ENCODE results near the gene RER1. TPM values are rescaled to one million over a fixed set of nuclear protein-coding genes. Genes with fewer than 3 reads are reported as not detected.
A peak's percentile ranks its signal among the peaks of the same experiment; 100 is the strongest.

RER1 gene
- total RNA-seq, 2 experiments from 2014 or later, result 60.5 to 138 TPM

DNA sequence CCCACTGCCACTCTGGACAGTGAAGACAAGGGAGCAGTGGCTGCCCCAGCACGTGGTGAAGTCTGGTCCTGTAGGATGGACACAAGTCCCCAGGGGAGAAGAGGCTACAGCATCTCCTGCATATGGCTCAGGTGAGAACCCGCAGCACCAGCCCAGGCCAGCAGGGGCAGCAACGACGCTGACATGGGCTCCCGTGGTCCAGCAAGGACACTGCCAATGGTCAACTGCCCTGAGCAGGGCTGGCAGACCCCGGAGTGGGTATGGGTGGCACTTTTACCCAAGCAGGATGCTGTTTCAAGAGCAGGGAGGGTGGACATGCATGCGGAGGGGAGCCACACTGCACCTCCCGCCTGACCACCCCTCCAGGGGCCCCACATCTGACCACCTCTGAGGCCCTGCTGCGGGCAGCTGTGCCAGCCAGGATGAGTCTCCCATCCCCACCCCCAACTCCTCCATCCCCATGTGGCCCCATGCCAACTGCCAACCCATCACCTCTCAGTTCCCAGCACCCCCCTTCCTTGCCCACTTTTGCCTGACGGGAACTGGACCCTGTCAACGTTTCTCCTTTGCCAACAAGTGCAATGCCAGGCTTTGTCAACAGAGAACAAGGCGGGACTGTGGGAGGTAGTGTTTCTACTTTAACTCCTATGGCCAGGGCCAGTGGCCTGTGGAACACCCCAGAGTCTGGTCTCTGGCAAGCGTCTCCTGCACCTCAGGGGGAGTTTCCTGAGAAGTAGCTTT is 8.8 kb upstream of the RER1 start:
- no peaks in the 10 kb centered on the region; the same call in 1 of the 2 replicates for H4K20me1 ChIP-seq (ENCODE audit: insufficient read depth, low read length)
- no peak overlapping the region for H3K4me2 ChIP-seq (ENCODE audit: low read length)

DNA sequence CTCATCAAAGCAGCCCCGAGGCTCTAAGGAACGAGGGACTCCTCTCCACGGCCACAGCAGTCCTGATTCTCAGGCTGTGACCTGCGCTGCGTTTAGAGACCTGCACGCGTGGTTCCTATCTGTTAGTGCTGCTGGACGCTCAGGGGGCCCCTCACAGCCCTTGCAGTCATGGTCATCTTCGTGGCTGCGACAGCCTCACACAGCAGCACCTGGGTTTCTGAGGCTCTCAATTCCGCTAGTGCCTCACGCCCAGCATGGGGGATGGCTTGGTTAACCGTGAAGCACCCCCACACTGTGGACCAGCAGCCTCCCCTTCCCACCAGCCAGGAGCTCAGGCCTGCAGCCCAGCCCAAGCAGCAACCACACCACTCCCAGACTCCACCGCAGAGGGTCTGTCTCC is 8.1 kb upstream of the RER1 start:
- H3K9me2 ChIP-seq (ENCODE audit: insufficient read depth, low read length), result no peaks in the 10 kb centered on the region
- intact Hi-C loops (cut with micrococcal nuclease; ENCODE audit: unreplicated experiment), result no loop called here

More for the DNA sequence above, 8.8 kb upstream of the RER1 start:
- ChIA-PET CTCF (ENCODE audit: unreplicated experiment) (interaction anchor here (0.7 kb wide), 1 partner anchor 188 kb away, joined by 4 read pairs; the partner anchor contains the start of gene FAAP20), POLR2A (interaction anchor here (0.6 to 0.9 kb wide), 3 partner anchors 11 to 187 kb away, joined by 3 read pairs; no protein-coding TSS in a partner anchor)
- Histone ChIP-seq H3K36me3 (ENCODE audit: insufficient read depth, low read length) (no peaks in the 10 kb centered on the region), H3K4me1 (ENCODE audit: insufficient read depth, low read length, poor library complexity, severe bottlenecking) (peaks cover 5% of the 10 kb centered on the region), H3K9me2 (ENCODE audit: insufficient read depth, low read length) (no peaks in the 10 kb centered on the region), H3K4me3 (ENCODE audit: low read depth, low read length, poor library complexity, severe bottlenecking) (no peak overlapping the region), H3K79me2 (ENCODE audit: insufficient read depth, low read depth, low read length) (no peaks in the 10 kb centered on the region), H3K27ac (ENCODE audit: low read depth, low read length, poor library complexity, severe bottlenecking) (no peak overlapping the region), H2AFZ (ENCODE audit: low read length) (no peak overlapping the region), H3K9me3 (ENCODE audit: low read length) (no peaks in the 10 kb centered on the region)
- DNase-seq (ENCODE audit: low spot score), result peak; percentile 33
- BruUV-seq (replicated peaks), result no TSS peak
- intact Hi-C loops (cut with micrococcal nuclease; ENCODE audit: unreplicated experiment), result loop anchor here (1.0 kb wide), 1 partner anchor 187 kb away; no protein-coding TSS in a partner anchor
- TF ChIP-seq EZH2phosphoT487 (IDR thresholded peaks at IDR 0.05; ENCODE audit: borderline replicate concordance, low read depth, low read length), result no peak
- peak; percentile 53 for TF ChIP-seq CTCF (conservative IDR thresholded peaks at IDR 0.05; ENCODE audit: low read length)

More for the DNA sequence above, 8.1 kb upstream of the RER1 start:
- Histone ChIP-seq H3K27ac (ENCODE audit: low read depth, low read length, poor library complexity, severe bottlenecking) (no peak overlapping the region), H3K79me2 (ENCODE audit: insufficient read depth, low read depth, low read length) (no peaks in the 10 kb centered on the region), H3K4me2 (ENCODE audit: low read length) (no peak overlapping the region), H2AFZ (ENCODE audit: low read length) (no peak overlapping the region), H4K20me1 (ENCODE audit: insufficient read depth, low read length) (no peaks in the 10 kb centered on the region; the same call in 1 of the 2 replicates), H3K4me1 (ENCODE audit: insufficient read depth, low read length, poor library complexity, severe bottlenecking) (peaks cover 12% of the 10 kb centered on the region), H3K36me3 (ENCODE audit: insufficient read depth, low read length) (no peaks in the 10 kb centered on the region), H3K9me3 (ENCODE audit: low read length) (no peaks in the 10 kb centered on the region), H3K4me3 (ENCODE audit: low read depth, low read length, poor library complexity, severe bottlenecking) (no peak overlapping the region)
- BruUV-seq (replicated peaks), result no TSS peak
- ChIA-PET CTCF (ENCODE audit: unreplicated experiment) (no interaction called here), POLR2A (interaction anchor here (0.6 kb wide), 1 partner anchor 15 kb away, joined by 3 read pairs; no protein-coding TSS in a partner anchor)
- no peak for DNase-seq (ENCODE audit: low spot score)
- TF ChIP-seq CTCF (conservative IDR thresholded peaks at IDR 0.05; ENCODE audit: low read length), result no peak
